ENCODE results near the gene COL27A1. TPM values are rescaled to one million over a fixed set of nuclear protein-coding genes. Genes with fewer than 3 reads are reported as not detected.
"Not testable (repeated sequence)": the region's sequence is repeated elsewhere in the genome, so short reads cannot be mapped to it uniquely, and the experiment has no call there.

COL27A1 gene
- total RNA-seq, 1 donor from 2014 or later, result 7.4 TPM

DNA sequence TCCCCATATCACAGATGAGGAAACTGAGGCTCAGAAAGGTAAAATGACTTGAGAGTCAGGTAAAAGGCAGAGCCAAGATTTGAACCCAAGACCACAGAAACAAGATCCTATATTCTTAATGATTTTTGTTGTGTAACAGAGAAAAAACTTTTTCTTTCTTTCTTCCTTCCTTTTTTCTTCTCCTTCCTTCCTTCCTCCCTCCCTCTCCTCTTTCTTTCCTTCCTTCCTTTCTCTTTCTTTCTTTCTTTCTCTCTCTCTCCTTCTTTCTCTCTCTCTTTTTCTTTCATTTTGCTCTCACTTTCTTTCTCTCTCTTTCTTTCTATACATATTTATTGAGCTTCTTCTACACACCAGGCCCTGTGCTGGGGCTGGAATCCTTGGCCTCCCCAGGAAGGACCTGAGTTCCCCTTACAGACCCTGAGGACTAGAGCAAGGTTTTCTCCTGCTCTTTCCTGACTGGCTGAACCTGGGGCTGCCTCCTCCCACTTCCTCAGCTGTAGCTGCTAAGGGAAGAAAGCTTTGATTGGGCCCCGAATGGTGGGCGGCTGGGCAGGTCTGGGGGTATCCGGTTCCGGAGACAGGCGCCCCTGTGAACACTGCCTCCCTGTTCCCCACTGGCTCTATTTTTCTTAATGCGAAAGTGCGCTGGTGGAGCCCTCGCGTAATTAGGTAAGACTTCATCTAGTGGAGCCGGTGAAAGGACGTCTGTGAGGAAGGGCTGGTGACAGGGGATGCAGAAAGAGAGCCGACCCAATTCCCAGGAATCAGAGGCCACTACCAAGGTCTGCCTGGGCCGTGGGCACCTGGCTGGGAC lies 28.9 kb upstream of the COL27A1 start:
- DNase-seq (ENCODE audit: low spot score), result no peak
- intact Hi-C loops (cut with micrococcal nuclease), result no loop called here
- peaks cover 5% of the 10 kb centered on the region for H3K9me3 Mint-ChIP-seq
- no peak overlapping the region for H3K4me3 Mint-ChIP-seq
- H3K27ac Mint-ChIP-seq, result no peak overlapping the region
- no peaks in the 10 kb centered on the region for H3K36me3 Mint-ChIP-seq (ENCODE audit: low read depth)
- H3K4me1 Mint-ChIP-seq (ENCODE audit: low read depth), result no peaks in the 10 kb centered on the region
- peaks cover 3% of the 10 kb centered on the region for H3K27me3 Mint-ChIP-seq (ENCODE audit: insufficient read depth)

- H3K27me3 Mint-ChIP-seq (ENCODE audit: insufficient read depth); DNase-seq (ENCODE audit: low spot score); H3K36me3 Mint-ChIP-seq (ENCODE audit: low read depth); intact Hi-C loops (cut with micrococcal nuclease); H3K4me1 Mint-ChIP-seq (ENCODE audit: low read depth); H3K4me3 Mint-ChIP-seq; H3K27ac Mint-ChIP-seq; H3K9me3 Mint-ChIP-seq: not testable (repeated sequence)
These were observed 26.6 kb upstream of the COL27A1 start for GRCh38 chr9:114128759-114129158.

GRCh38 chr9:114130141-114130540 lies 25.2 kb upstream of the COL27A1 start:
- Mint-ChIP-seq H3K27ac (no peak overlapping the region), H3K36me3 (ENCODE audit: low read depth) (no peaks in the 10 kb centered on the region), H3K27me3 (ENCODE audit: insufficient read depth) (peaks cover 7% of the 10 kb centered on the region), H3K9me3 (peaks cover 5% of the 10 kb centered on the region), H3K4me1 (ENCODE audit: low read depth) (no peaks in the 10 kb centered on the region), H3K4me3 (no peak overlapping the region)
- intact Hi-C loops (cut with micrococcal nuclease), result no loop called here
- DNase-seq (ENCODE audit: low spot score), result no peak

DNA sequence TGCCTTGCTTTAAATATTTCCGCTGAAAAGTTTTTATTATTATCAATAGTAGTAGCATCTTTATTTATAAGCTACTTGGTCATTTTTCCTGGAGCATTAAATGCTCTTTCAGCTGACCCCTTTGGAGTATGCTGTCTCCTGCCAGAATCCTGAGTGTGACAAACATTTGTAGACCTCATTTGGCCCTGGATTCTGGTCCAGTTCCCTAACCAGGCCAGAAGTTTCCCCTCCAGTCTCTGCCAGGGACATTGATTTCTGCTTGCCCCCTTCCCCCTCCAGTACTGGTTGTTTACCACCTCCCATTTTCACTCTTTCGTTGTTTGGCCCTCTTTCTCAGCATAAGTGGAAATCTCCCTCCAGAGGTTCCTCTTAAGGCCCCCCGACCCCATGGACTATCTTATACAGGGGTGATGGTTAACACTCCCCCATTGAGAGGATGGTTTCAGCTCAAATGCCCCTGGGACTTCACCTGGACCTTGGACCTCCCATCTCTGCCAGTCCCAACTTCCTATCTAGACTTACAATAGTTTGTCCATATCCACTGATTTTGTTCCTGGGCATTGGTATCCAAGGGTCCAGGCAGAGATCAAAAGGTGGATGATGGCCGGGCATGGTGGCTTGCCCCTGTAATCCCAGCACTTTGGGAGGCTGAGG lies 24.6 kb upstream of the COL27A1 start:
- no peak for DNase-seq (ENCODE audit: low spot score)
- intact Hi-C loops (cut with micrococcal nuclease), result no loop called here
- no peak overlapping the region for H3K27ac Mint-ChIP-seq
- peaks cover 11% of the 10 kb centered on the region for H3K27me3 Mint-ChIP-seq (ENCODE audit: insufficient read depth)
- no peaks in the 10 kb centered on the region for H3K4me1 Mint-ChIP-seq (ENCODE audit: low read depth)
- H3K4me3 Mint-ChIP-seq, result no peak overlapping the region
- peaks cover 5% of the 10 kb centered on the region for H3K9me3 Mint-ChIP-seq
- no peaks in the 10 kb centered on the region for H3K36me3 Mint-ChIP-seq (ENCODE audit: low read depth)

GRCh38 chr9:114131808-114132549 lies 23.4 kb upstream of the COL27A1 start:
- no peak for DNase-seq (ENCODE audit: low spot score)
- intact Hi-C loops (cut with micrococcal nuclease), result no loop called here
- H3K9me3 Mint-ChIP-seq, result peaks cover 5% of the 10 kb centered on the region
- no peaks in the 10 kb centered on the region for H3K36me3 Mint-ChIP-seq (ENCODE audit: low read depth)
- peaks cover 9% of the 10 kb centered on the region for H3K27me3 Mint-ChIP-seq (ENCODE audit: insufficient read depth)
- H3K4me1 Mint-ChIP-seq (ENCODE audit: low read depth), result no peaks in the 10 kb centered on the region
- no peak overlapping the region for H3K27ac Mint-ChIP-seq
- H3K4me3 Mint-ChIP-seq, result no peak overlapping the region

- DNase-seq (ENCODE audit: low spot score), result no peak
- no peak overlapping the region for H3K4me3 Mint-ChIP-seq
- peaks cover 5% of the 10 kb centered on the region for H3K9me3 Mint-ChIP-seq
- H3K4me1 Mint-ChIP-seq (ENCODE audit: low read depth), result no peaks in the 10 kb centered on the region
- H3K36me3 Mint-ChIP-seq (ENCODE audit: low read depth), result no peaks in the 10 kb centered on the region
- H3K27ac Mint-ChIP-seq, result no peak overlapping the region
- intact Hi-C loops (cut with micrococcal nuclease), result no loop called here
- H3K27me3 Mint-ChIP-seq (ENCODE audit: insufficient read depth), result peaks cover 9% of the 10 kb centered on the region
These were observed 22.8 kb upstream of the COL27A1 start for GRCh38 chr9:114132550-114132918.

DNA sequence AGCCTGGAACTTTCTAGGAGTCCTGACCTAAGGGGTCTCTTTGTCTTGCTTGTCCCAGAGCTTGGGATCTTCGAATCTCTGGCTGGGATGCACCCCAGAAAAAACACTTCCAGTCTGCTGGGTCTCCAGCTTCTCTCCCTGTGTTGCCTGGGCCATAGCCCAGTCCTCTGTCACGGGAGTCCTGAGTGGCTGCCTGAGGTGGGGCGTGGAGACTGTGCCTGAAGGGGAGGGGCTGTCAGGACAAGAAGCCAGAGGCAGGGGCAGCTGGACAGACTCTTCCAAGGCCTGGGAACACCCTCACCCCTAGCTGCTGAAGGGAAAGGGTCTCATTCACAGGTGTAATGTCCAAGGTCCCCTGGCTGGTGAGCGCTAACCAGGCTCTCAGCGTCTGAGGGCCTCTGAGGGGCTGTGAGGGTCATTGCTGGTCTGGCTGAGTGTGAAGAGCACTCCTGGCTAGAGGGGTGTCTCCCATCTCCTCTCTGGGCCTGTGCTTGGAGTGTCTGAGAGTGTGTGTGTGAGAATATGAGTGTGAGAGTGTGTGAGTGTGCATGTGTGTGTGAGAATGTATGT lies 20.4 kb upstream of the COL27A1 start:
- H3K9me3 Mint-ChIP-seq, result no peaks in the 10 kb centered on the region
- H3K27ac Mint-ChIP-seq, result no peak overlapping the region
- no peak for DNase-seq (ENCODE audit: low spot score)
- H3K27me3 Mint-ChIP-seq (ENCODE audit: insufficient read depth), result peaks cover 9% of the 10 kb centered on the region
- intact Hi-C loops (cut with micrococcal nuclease), result no loop called here
- no peaks in the 10 kb centered on the region for H3K36me3 Mint-ChIP-seq (ENCODE audit: low read depth)
- H3K4me1 Mint-ChIP-seq (ENCODE audit: low read depth), result no peaks in the 10 kb centered on the region
- no peak overlapping the region for H3K4me3 Mint-ChIP-seq

- Mint-ChIP-seq H3K4me3 (no peak overlapping the region), H3K36me3 (ENCODE audit: low read depth) (no peaks in the 10 kb centered on the region), H3K4me1 (ENCODE audit: low read depth) (no peaks in the 10 kb centered on the region), H3K27ac (no peak overlapping the region), H3K27me3 (ENCODE audit: insufficient read depth) (peaks cover 12% of the 10 kb centered on the region), H3K9me3 (no peaks in the 10 kb centered on the region)
- intact Hi-C loops (cut with micrococcal nuclease), result no loop called here
- DNase-seq (ENCODE audit: low spot score), result no peak
These were observed 17.5 kb upstream of the COL27A1 start for GRCh38 chr9:114137831-114138230.

DNA sequence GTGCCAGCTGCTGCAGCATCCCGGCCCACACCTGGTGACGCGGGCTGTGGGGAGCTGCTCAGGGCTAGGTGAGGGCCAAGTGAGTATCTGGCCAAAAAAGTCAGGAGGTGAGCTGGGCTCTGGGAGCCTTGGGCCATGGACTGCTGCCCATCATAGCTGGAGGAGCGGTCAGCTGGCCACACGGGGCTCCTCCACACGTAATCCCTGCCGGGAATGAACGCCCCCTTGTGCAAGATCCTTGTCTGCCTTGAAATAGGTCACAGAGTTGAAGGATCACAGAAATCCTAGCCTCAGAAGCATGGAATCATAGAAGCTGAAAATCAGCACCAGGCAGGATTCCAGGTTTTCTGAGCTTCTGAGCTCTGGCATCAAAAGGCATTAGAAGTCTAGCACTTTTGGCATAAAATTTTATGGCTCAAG lies 16.8 kb upstream of the COL27A1 start:
- H3K4me3 Mint-ChIP-seq, result no peak overlapping the region
- intact Hi-C loops (cut with micrococcal nuclease), result no loop called here
- no peak for DNase-seq (ENCODE audit: low spot score)
- H3K27ac Mint-ChIP-seq, result no peak overlapping the region
- H3K9me3 Mint-ChIP-seq, result no peaks in the 10 kb centered on the region
- no peaks in the 10 kb centered on the region for H3K4me1 Mint-ChIP-seq (ENCODE audit: low read depth)
- H3K36me3 Mint-ChIP-seq (ENCODE audit: low read depth), result no peaks in the 10 kb centered on the region
- H3K27me3 Mint-ChIP-seq (ENCODE audit: insufficient read depth), result peaks cover 10% of the 10 kb centered on the region

DNA sequence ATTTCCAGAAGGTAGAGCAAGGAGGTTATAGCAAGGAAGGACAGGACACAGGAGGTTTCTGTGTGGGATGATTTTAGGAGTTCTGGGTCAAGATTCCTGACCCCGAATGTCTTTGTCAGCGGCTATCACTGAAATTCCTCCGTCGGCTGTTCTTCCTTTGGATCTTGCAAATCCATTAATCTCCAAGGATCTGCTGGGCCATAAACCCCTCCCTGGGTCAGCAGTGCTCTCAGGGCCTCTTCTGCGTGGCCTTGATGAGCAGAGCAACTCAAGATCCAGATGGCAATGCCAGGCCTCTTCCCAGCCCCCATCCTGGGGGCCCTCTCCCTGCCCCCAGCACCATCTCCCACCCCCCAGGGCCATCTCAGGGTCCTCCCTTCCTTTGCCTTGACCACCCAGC lies 16.3 kb upstream of the COL27A1 start:
- Mint-ChIP-seq H3K9me3 (no peaks in the 10 kb centered on the region), H3K4me3 (no peak overlapping the region), H3K27me3 (ENCODE audit: insufficient read depth) (peaks cover 9% of the 10 kb centered on the region), H3K4me1 (ENCODE audit: low read depth) (no peaks in the 10 kb centered on the region), H3K27ac (no peak overlapping the region), H3K36me3 (ENCODE audit: low read depth) (no peaks in the 10 kb centered on the region)
- DNase-seq (ENCODE audit: low spot score), result no peak
- intact Hi-C loops (cut with micrococcal nuclease), result no loop called here

DNA sequence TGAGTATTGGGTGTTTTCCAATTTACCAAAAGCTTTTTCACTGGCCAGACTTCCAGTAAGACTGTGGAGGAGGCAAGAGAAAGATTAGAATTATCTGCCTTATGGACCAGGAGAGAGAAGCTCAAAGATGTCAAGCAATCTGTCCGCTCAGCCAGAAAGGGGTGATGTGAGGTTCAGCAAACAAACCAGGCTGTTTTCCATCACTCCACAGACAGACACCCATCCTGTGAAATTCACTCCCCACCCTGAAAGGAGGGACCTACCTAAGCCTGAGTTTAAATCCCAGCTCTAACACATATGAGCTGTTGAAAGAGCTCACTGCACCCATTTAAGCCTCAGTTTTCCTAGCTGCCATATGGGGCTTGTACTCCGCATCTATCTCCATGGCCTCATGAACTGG lies 14.9 kb upstream of the COL27A1 start:
- Mint-ChIP-seq H3K9me3 (no peaks in the 10 kb centered on the region), H3K27ac (no peak overlapping the region), H3K4me3 (no peak overlapping the region), H3K36me3 (ENCODE audit: low read depth) (no peaks in the 10 kb centered on the region), H3K4me1 (ENCODE audit: low read depth) (no peaks in the 10 kb centered on the region), H3K27me3 (ENCODE audit: insufficient read depth) (peaks cover 5% of the 10 kb centered on the region)
- no peak for DNase-seq (ENCODE audit: low spot score)
- intact Hi-C loops (cut with micrococcal nuclease), result no loop called here

- Mint-ChIP-seq H3K27ac (no peak overlapping the region), H3K36me3 (ENCODE audit: low read depth) (no peaks in the 10 kb centered on the region), H3K4me1 (ENCODE audit: low read depth) (no peaks in the 10 kb centered on the region), H3K4me3 (no peak overlapping the region), H3K27me3 (ENCODE audit: insufficient read depth) (peaks cover 3% of the 10 kb centered on the region), H3K9me3 (no peaks in the 10 kb centered on the region)
- intact Hi-C loops (cut with micrococcal nuclease), result no loop called here
- DNase-seq (ENCODE audit: low spot score), result no peak
These were observed 14.5 kb upstream of the COL27A1 start for GRCh38 chr9:114140850-114141249.

Measured in activated T-helper 1 cell treated with anti-CD3 and anti-CD28 coated beads, Interleukin-12 subunit alpha, Interleukin-12 subunit beta, Interleukin-2, Interleukin-4 antibody, amounts not matched to agents 30 ng/mL and 10 ng/mL and 1 ng/mL, durations not matched to agents 14 hours and 24 hours and 36 hours (primary cell).